ENCODE results near the gene AQR. TPM values are rescaled to one million over a fixed set of nuclear protein-coding genes. Genes with fewer than 3 reads are reported as not detected.

The AQR gene
- total and polyA plus RNA-seq, 2 of the 8 experiments (the other 6 are each of a cell fraction or from before 2014, with no cell fraction given) = 34.5 to 57.6 TPM

- TF ChIP-seq POLR2AphosphoS5 (IDR thresholded peaks at IDR 0.05; ENCODE audit: low read depth, low read length) = no peak
Observed at GRCh38 chr15:34828145-34828911, 141.2 kb downstream of the AQR start (continued).
